Transverse colon (tissue), 4 donors: ENCODE data around the gene SPOCK3. TPM values are rescaled to one million over a fixed set of nuclear protein-coding genes. Genes with fewer than 3 reads are reported as not detected.

Experiments used
- DNase-seq: peaks from one replicate; pipeline ENCODE4 v3.0.0-alpha.2; 2019
- H3K27ac ChIP-seq, 4 donors: fragments of 200-600 bp; sonication (generic); 2 replicates each; pipeline ENCODE4 v1.5.1; 2016 to 2018; ENCODE audit warnings: inconsistent platforms in 4 of 4
- H3K27me3 ChIP-seq: fragments of 200-600 bp; sonication (generic); 2 replicates; pipeline ENCODE4 v1.5.1; 2017; ENCODE audit warnings: inconsistent platforms
- H3K36me3 ChIP-seq, 4 donors: fragments of 200-600 bp; sonication (generic); 2 replicates each; pipeline ENCODE4 v1.5.1; 2017 to 2019; ENCODE audit warnings: inconsistent platforms in 4 of 4
- H3K4me1 ChIP-seq, 4 donors: fragments of 200-600 bp; sonication (generic); 2 replicates each; pipeline ENCODE4 v1.5.1; 2017 to 2020; ENCODE audit warnings: inconsistent platforms in 4 of 4
- H3K4me3 ChIP-seq, 4 donors: fragments of 200-600 bp; sonication (generic); 1 replicate in 1 of 4; 2 replicates in 3 of 4; pipeline versions ENCODE4 v1.5.1 to v1.6.1; 2017 to 2019; ENCODE audit warnings: inconsistent platforms in 4 of 4
- H3K9me3 ChIP-seq, 2 donors: fragments of 200-600 bp; sonication (generic); 2 replicates each; pipeline ENCODE4 v1.5.1; 2017 to 2019; ENCODE audit warnings: inconsistent platforms in 2 of 2
- EP300 ChIP-seq: sonication (generic); formaldehyde crosslinking; IDR thresholded peaks from one replicate; pipeline ENCODE4 v1.6.1; 2017; ENCODE audit warnings: antibody characterized with exemption, low read depth
- POLR2A ChIP-seq: fragments of 450-650 bp; IDR thresholded peaks from one replicate; pipeline ENCODE4 v1.6.1; 2016; ENCODE audit warnings: antibody characterized with exemption, mild to moderate bottlenecking, moderate library complexity
- POLR2AphosphoS5 ChIP-seq, 3 donors: sonication (generic); formaldehyde crosslinking; IDR thresholded peaks; one replicate each; pipeline ENCODE4 v1.6.1; 2016; ENCODE audit warnings: antibody characterized with exemption in 3 of 3
- WGBS, 2 donors: methylation state at CpG; one replicate each; pipeline ENCODE4 v1.1.5; 2018; ENCODE audit warnings: low coverage in 1 of 2; 5-methylcytosine and 5-hydroxymethylcytosine counted together
- in situ Hi-C, 4 donors: fragments of 200-750 bp; cut with MboI; loops; one replicate each; pipeline versions ENCODE4 v1.15.0 to v1.15.1; 2017; ENCODE audit warnings: low sequenced_read_pairs in 3 of 4, low pct_ligation_motif_present in 1 of 4, low pct_unique_long_range_greater_than_20kb in 1 of 4
- intact Hi-C: fragments of 100-400 bp; cut with DNase I; formaldehyde crosslinking; loops from one replicate; pipeline ENCODE4 v1.15.1; 2023; ENCODE audit warnings: low total_unique reads
- small RNA-seq, 4 donors: library from RNA; depleted of rRNA; stranded (forward); fragments of <200 nt; gene quantifications; one replicate each; pipeline ENCODE3, GENCODE V24; 2016
- total RNA-seq, 4 donors: library from RNA; depleted of rRNA; stranded (reverse); fragments of >200 nt; gene quantifications; one replicate each; pipeline ENCODE4 v1.1.0, GENCODE V29; 2016
- TF ChIP-seq, protein P1 (sequence below), 5 experiments: fragments of 200-600 bp in 3 of 5; fragments of 450-650 bp in 2 of 5; sonication (generic) in 3 of 5; IDR thresholded peaks; 1 replicate in 2 of 5; 2 replicates in 3 of 5; pipeline ENCODE4 v1.5.1; 2016 to 2017; ENCODE audit warnings: antibody characterized with exemption in 5 of 5, inconsistent platforms in 3 of 5, mild to moderate bottlenecking in 2 of 5, moderate library complexity in 1 of 5

SPOCK3 gene
- total RNA-seq, 4 donors from 2014 or later = 0.27 to 0.64 TPM; not detected in 2

DNA sequence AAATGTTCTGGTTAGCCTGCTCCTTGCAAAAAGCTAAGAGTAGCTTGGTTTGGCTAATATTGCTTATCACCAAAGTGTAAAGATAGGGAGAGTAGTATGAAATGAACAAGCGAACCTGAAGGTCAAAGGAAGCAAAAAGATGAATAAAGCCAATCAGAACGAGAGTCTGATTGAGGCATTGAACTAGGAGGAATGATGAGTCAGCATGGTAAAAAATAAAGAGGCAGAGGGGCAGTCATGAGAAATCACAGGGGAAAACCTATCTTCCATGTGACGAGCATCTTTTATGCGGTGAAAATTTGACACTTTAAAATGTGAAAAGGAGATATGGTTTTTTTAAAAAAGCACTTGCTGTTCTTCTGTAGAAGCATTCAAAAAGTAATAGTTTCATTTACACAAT lies 533.7 kb downstream of the SPOCK3 start:
- Histone ChIP-seq H3K27ac (no peak overlapping the region), H3K4me1 (no peaks in the 10 kb centered on the region), H3K4me3 (no peak overlapping the region), H3K9me3 (peaks cover 0 to 7% of the 10 kb centered on the region in 2 donors), H3K36me3 (no peaks in the 10 kb centered on the region), H3K27me3 (no peaks in the 10 kb centered on the region)
- intact Hi-C loops (no loop called here), in situ Hi-C loops (no loop called here)
- WGBS, 2 donors = 75% methylated on average over 4 of the region's 4 CpGs
- no peak for DNase-seq
- TF ChIP-seq POLR2AphosphoS5 (IDR thresholded peaks at IDR 0.05) (no peak), EP300 (no peak), POLR2A (no peak)
- TF ChIP-seq, protein P1, sequence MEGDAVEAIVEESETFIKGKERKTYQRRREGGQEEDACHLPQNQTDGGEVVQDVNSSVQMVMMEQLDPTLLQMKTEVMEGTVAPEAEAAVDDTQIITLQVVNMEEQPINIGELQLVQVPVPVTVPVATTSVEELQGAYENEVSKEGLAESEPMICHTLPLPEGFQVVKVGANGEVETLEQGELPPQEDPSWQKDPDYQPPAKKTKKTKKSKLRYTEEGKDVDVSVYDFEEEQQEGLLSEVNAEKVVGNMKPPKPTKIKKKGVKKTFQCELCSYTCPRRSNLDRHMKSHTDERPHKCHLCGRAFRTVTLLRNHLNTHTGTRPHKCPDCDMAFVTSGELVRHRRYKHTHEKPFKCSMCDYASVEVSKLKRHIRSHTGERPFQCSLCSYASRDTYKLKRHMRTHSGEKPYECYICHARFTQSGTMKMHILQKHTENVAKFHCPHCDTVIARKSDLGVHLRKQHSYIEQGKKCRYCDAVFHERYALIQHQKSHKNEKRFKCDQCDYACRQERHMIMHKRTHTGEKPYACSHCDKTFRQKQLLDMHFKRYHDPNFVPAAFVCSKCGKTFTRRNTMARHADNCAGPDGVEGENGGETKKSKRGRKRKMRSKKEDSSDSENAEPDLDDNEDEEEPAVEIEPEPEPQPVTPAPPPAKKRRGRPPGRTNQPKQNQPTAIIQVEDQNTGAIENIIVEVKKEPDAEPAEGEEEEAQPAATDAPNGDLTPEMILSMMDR (IDR thresholded peaks at IDR 0.05) = no peak

DNA sequence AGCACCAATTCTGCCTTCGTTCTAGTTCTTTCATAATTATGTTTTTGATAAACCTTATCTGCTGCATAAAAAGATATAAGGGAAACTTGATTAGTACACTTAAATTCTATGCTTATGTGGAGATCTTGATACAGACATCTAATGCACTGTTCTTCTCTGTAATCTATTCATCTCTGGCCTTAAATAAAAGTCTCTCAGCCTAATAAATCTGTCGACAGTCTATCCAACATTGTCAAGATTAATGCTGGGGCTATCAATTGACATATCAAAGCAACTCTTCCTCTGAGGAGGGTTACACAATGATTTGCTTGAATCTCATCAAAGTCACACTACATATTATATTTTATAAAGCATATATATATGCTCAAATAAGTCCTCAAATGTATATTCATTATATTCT lies 545.5 kb downstream of the SPOCK3 start:
- no peaks in the 10 kb centered on the region for H3K27me3 ChIP-seq
- in situ Hi-C loops = no loop called here
- no peak overlapping the region for H3K27ac ChIP-seq
- no peaks in the 10 kb centered on the region for H3K4me1 ChIP-seq
- WGBS, 2 donors = 57 to 63% methylated on average over 2 of the region's 2 CpGs
- TF ChIP-seq EP300 = no peak
- no peak for TF ChIP-seq POLR2AphosphoS5 (IDR thresholded peaks at IDR 0.05)
- TF ChIP-seq POLR2A = no peak
- TF ChIP-seq, protein P1 (IDR thresholded peaks at IDR 0.05) = no peak
- DNase-seq = no peak
- no peaks in the 10 kb centered on the region for H3K36me3 ChIP-seq
- intact Hi-C loops = no loop called here
- H3K9me3 ChIP-seq = no peaks in the 10 kb centered on the region
- no peak overlapping the region for H3K4me3 ChIP-seq

DNA sequence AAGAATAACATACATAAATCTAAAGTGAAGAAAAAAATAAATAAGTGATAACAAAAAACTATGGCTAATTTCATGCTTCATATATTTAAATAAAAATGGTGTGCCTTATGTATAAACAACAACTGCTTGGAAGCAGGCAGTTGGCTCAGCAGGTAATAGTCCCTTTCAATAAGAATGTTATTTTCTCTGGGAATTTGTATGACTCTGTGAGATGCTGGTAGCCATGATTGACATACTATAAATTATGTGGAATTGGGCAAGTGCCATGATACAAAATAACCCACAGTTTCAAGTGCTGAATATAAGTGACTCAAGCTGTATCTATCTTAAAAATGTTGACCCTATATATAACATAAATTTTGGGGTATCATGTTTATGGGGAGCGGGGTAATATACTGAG lies 546.5 kb downstream of the SPOCK3 start:
- H3K9me3 ChIP-seq = no peaks in the 10 kb centered on the region
- in situ Hi-C loops = no loop called here
- 71 to 74% methylated on average over 1 of the region's 1 CpG for WGBS, 2 donors
- no peak for DNase-seq
- TF ChIP-seq EP300 (no peak), POLR2A (no peak)
- intact Hi-C loops = no loop called here
- H3K27ac ChIP-seq = no peak overlapping the region
- no peaks in the 10 kb centered on the region for H3K36me3 ChIP-seq
- H3K4me3 ChIP-seq = no peak overlapping the region
- no peaks in the 10 kb centered on the region for H3K4me1 ChIP-seq
- H3K27me3 ChIP-seq = no peaks in the 10 kb centered on the region

Small RNA genes lying within 50 kb of the gene (small RNA-seq; reads per million reads assigned to genes)
- 0 to 0.14 (median 0) reads per million in 4 donors for gene RNA5SP171
